GM21529 (cell line): ENCODE measurements around the gene DLGAP5.

Source experiments
- ATAC-seq: cut with Tn5 transposase; IDR thresholded peaks from one replicate; pipeline ENCODE4 v1.9.1; 2021; ENCODE audit not compliant: unreplicated experiment

DLGAP5 gene

DNA sequence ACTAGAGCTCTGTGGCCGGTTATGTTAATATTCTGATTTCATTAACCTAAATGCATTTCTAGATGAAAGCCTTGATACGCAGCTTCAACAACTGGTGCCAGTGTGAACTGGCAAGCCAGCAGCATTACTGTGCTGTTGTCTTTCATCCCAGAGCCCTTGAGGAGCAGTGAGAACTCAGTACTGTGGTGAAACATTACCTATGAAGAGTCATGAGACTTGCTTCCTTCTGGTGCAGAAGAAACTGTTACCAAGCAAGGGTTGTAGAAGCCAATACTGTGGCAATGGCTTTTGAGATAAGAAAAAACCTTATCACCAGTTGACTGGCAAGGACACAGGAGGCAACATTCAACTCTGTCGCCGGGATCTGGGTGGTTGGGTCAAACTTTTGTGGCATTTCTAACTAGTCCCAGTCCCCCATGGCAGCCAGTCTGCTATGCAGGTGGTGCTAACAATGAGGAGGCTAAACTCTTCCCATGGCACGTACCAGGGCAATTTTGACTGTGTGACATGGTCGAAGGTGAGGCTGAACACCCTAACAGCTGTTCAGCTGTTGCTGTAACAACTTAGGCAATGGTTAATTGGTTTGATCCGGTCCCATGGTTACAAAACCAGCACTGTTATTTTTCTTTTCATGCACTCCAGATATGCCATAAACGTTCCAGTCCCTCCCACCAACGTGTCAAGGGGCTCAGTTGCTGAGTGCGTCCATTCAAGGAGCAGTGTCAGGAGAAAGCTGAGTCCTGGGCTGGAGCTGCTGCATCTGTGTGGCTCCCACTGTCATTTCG, 74.9 kb downstream of the DLGAP5 start:
- ATAC-seq: no peak

- ATAC-seq: no peak
These were observed 75.5 kb downstream of the DLGAP5 start for GRCh38 chr14:55115861-55116245.

DNA sequence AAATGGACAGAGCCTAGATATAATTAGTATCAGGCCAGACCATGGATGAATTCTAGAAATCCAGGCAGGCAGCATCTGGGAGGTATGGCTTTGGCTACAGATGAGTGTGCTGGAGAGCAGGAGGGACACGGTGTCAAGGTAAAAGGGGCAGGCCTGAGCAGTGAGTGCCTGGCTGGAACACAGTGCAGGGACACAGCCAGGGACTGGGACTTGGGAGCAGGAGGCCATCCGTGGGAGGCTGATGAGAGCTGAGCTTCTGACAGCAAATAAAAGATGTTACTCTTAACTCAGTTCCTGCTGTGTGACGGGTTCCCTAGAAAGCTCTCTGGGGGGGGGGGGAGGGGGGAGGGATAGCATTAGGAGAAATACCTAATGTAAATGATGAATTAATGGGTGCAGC, 75.9 kb downstream of the DLGAP5 start:
- ATAC-seq: no peak

DNA sequence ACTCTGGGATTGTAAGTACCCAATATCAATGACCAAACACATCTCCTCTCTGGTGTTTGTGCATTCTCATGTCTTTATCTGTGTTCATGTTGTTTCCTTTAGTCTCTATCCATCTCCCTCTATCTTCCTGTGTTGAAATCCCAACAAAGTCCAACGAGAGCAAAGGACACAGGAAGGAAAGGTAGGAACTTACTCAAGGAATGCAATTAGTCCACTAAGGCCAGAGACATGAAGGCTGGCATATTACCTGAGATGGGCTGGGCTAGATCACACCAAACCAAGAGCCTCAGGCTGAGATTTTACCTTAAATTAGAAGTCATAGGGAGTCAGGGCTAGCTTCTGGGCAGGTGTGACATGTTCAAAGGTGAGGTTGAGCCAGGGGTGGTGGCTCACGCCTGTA, 76.7 kb downstream of the DLGAP5 start:
- ATAC-seq: no peak

DNA sequence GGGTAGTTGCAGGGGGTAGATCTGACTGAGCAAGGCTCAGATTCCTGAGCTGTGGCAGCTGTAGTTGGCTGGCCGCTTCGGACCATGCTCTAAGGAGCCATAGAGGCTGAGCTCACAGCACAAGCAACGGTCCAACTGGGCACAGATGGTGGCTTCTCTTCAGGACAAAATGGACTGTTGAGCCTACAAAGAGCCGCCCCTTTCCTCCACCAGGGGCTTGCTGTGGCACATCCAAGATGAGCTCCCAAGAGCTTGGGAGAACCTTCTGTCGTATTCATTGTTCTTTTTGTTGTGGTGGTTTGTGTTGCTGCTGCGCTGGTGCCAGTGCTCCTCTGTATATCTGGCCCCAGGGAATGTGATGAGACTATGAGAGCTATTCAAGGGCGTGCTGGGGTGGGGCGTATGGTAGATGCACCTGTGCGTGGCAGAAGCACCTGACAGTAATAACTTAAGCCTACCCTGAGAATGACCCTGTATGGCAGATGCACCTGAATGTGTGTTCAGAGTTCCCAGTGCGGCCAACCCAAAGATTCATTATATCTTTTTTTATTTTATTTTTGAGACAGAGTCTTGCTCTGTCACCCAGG, 80.2 kb downstream of the DLGAP5 start:
- no peak for ATAC-seq

DNA sequence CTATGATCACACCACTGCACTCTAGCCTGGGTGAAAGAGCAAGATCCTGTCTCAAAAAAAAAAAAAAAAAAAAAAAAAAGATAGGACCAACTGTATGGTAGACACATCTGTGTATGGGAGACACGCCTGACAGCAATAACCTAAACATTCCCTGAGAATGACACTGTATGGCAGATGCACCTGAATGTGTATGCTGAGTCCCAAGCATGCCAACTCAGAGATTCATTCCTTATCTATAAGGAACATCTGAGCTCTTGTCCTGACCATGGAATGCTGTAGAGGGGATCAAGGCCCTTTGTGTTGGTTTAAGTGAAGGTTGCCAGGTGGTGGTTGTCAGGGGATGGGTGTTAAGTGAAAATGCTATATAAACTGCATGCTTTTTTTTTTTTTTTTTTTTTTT, 81.5 kb downstream of the DLGAP5 start:
- no peak for ATAC-seq

GRCh38 chr14:55107766-55108554, 83.4 kb downstream of the DLGAP5 start:
- ATAC-seq: peak; percentile 64

- no peak for ATAC-seq
These were observed 85.4 kb downstream of the DLGAP5 start for GRCh38 chr14:55105991-55106390.

GRCh38 chr14:55103971-55104954, 87.1 kb downstream of the DLGAP5 start:
- no peak for ATAC-seq

- ATAC-seq: peak; percentile 48
These were observed 88.3 kb downstream of the DLGAP5 start for GRCh38 chr14:55103005-55103640.

DNA sequence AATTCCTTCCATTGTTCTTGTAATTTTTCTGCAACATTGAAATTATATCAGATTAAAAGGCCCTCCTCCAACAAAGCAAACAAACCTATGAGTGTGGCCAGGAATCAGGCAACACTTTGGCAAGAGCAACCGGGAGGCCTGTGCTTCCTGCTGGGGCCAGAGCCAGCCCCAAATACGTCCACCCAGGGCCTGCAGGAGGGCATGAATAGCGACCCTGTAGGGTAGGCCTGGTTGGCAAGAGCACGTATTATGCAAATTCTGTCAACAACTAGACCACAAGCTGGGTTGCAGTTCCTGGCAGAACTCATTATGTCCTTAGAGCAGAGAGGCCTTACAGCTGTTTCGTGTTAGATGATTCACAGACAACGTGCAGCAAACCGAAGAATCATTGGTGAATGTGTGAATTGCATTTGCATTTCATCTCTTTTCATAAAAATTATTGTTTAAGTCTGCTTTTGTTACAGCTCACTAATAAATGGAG, 89.2 kb downstream of the DLGAP5 start:
- peak; percentile 59 for ATAC-seq

DNA sequence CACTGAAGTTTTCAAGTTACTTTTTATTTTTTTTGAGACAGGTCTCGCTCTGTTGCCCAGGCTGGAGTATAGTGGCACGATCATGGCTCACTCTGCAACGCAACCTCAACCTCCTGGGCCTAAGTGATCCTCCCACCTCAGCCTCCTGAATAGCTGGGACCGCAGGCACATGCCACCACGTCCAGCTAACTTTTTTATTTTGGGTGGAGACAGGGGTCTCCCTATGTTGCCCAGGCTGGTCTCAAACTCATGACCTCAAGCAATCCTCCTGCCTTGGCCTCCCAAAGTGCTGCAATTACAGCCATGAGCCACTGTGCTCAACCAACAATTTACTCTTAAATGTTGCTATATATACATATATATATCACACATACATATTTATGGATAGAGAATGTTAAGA, 89.7 kb downstream of the DLGAP5 start:
- ATAC-seq: no peak

DNA sequence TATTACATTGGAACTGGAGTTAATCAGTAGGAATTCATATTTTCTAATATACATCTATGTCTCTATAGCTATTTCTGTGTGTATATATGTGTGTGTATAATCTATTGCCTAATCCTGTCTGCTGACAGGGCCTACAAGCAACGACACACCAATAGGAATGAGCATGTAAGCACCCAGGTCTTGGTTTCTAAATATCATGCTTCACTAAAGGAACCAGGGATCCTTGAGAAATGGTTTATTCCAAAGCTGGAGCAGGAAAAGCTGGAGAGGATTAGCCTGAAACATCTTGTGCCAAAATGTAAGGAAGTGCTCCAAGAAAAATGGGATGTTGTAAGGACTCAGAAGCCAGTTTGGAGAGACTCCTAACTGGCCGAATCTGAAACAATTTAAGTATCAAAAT, 91.6 kb downstream of the DLGAP5 start:
- no peak for ATAC-seq

GRCh38 chr14:55098561-55098898, 92.9 kb downstream of the DLGAP5 start:
- no peak for ATAC-seq
